22Rv1 (cell line): ENCODE results near the gene RNF38.
A peak's percentile ranks its signal among the peaks of the same experiment; 100 is the strongest.

Experiments used
- H3K27ac ChIP-seq: fragments of 450-650 bp; 2 replicates; pipeline ENCODE4 v1.5.1; 2017
- ZFX ChIP-seq: fragments of 450-650 bp; IDR thresholded peaks from 2 replicates; pipeline ENCODE4 v1.6.1; 2017; ENCODE audit warnings: antibody characterized with exemption, borderline replicate concordance
- TF ChIP-seq, protein P1 (sequence below): fragments of 450-650 bp; IDR thresholded peaks from 2 replicates; pipeline ENCODE4 v1.5.1; 2017; ENCODE audit warnings: mild to moderate bottlenecking

RNF38 gene

DNA sequence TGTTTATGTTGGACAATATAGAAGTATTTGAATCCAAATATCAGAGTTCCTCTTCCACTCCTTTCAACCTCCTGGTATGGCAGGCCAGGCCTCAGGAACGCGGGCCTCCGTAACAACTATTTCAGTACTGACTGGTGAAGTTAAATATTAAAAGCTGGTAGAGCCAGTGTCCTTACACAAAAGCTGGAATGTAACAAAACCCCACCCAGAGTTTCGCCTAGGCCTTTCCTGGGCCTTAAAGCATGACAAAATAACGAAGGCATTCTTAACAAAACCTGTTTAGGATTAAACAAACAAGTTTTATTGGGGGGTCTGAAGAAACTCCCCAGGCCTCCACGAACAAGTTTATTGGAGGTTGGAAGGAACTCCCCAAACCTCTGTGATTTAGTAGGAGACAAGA, 80.3 kb downstream of the RNF38 start:
- 0 out of 2 replicates have a peak overlapping the region, but pooled peaks have one; percentile 2 for H3K27ac ChIP-seq
- TF ChIP-seq ZFX, result no peak
- TF ChIP-seq, protein P1, sequence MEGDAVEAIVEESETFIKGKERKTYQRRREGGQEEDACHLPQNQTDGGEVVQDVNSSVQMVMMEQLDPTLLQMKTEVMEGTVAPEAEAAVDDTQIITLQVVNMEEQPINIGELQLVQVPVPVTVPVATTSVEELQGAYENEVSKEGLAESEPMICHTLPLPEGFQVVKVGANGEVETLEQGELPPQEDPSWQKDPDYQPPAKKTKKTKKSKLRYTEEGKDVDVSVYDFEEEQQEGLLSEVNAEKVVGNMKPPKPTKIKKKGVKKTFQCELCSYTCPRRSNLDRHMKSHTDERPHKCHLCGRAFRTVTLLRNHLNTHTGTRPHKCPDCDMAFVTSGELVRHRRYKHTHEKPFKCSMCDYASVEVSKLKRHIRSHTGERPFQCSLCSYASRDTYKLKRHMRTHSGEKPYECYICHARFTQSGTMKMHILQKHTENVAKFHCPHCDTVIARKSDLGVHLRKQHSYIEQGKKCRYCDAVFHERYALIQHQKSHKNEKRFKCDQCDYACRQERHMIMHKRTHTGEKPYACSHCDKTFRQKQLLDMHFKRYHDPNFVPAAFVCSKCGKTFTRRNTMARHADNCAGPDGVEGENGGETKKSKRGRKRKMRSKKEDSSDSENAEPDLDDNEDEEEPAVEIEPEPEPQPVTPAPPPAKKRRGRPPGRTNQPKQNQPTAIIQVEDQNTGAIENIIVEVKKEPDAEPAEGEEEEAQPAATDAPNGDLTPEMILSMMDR, result no peak

DNA sequence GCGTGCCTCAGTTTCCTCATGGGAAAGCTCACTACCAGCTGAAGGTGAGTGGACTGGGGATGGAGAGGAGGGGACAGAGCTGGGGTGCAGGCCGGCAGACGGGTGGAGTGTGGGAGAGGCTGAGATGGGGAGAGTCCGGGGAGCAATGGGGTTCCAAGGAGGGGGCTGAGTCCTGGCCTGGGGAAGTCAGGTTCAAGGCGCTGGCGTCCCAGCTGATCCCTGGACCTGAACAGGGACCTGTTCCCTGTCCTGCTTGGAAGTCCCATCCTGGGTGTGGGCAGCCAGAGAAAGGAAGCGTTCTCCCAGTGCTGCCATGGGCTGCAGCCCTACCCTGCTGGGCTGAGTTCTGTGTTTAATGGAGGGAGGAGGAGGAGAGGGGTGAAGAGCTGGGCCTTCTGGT, 80.9 kb downstream of the RNF38 start:
- 0 out of 2 replicates have a peak overlapping the region, but pooled peaks have one; percentile 2 for H3K27ac ChIP-seq
- TF ChIP-seq ZFX, result no peak

DNA sequence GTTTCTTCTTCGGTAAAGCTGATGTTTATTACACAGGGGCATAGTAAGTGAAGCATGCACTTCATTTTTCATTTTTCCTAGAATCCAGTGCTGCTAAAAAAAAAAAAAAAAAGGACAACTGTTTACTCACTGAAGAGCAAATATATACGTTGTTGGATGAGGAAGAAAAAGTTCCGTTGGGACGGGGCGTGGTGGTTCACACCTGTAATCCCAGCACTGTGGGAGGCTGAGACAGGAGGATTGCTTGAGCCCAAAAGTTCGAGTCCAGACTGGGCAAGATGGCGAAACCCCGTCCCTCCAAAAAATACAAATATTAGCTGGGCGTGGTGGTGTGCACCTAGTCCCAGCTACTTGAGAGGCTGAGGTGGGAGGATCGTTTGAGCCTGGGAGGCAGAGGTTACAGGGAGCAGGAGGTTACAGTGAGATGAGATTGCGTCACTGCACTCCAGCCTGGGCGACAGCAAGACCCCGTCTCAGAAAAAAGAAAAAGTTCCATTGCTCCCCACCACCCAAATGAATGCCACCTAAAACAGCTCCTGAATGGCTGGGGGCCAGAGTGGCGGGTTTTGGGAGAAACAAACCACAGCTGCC, 81.8 kb downstream of the RNF38 start:
- H3K27ac ChIP-seq, result peak overlapping the region; percentile 68

DNA sequence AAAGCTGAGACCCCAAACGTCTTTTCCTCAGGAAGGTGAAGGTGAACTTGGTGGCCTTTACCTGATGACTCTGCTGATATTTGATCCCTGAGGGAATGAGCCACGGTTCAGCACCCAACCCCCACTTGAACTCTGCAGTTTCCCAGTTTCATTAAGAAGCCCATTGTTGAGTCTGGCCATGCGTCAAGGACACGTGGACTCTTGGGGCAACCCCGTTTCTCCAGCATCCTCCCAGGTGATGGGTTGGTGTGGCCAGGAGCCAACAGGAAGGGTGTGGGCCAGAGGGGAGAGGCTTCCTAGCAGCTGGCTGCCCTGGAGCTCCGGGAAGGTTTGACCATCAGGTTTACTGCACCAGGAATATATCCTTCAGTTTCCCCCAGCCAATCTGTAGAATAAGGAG, 82.3 kb downstream of the RNF38 start:
- peak overlapping the region; percentile 68 for H3K27ac ChIP-seq
- TF ChIP-seq, protein P1, result no peak
- TF ChIP-seq ZFX, result no peak

More for the DNA sequence above, 81.8 kb downstream of the RNF38 start:
- no peak for TF ChIP-seq ZFX
- TF ChIP-seq, protein P1, result no peak

DNA sequence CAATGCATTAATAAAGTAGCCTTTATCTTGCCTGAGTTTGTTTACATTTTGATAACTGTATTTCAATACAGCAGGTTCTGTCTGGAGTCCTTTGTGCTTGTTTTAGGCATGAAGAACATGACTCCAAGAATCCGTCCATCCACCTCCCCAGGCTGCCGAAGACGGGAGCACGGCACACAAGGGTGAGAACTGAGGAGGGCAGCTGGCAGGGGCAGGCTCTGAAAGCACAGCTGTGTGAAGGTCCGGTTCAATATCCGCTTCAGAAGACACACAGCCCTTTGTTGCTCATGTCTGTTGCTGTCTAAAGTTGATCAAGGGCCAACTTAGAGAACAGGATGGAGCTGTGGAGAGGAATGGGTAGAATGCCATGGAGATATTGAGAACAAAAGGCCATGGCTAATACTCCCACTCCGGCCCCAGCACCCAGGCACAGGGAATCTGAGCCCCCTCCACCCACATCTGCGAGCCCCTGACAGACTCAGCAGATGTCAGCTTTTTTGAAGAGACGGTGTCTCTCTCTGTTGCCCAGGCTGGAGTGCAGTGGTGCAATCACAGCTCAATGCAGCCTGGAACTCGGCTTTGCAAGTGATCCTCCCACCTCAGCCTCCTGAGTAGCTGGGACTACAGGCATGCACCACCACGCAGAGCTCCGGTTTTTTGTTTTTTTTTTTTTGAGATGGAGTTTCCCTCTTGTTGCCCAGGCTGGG, 83.3 kb downstream of the RNF38 start:
- H3K27ac ChIP-seq, result peak overlapping the region; percentile 68

DNA sequence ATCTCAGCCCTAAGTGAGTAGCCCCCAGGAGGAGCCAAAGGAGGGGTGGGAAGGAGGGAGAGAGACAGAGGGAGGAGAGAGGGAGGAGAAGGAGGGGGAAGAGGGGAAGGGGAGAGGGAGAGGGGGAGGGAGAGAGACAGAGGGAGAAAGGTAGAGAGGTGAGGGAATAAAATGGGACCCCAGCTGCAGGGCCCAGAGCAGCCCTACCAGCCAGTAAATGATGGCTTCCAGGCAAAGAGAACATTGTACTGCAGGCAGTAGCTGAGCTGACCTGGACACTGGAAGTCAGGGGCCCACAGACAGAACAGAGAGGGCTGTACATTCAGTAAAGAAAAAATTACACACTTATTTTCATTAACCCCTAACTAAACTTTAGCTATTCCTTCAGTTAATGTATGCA, 84.0 kb downstream of the RNF38 start:
- peak overlapping the region; percentile 68 for H3K27ac ChIP-seq
- no peak for TF ChIP-seq ZFX
- TF ChIP-seq, protein P1, result no peak

More for the DNA sequence above, 83.3 kb downstream of the RNF38 start:
- TF ChIP-seq ZFX, result no peak
- TF ChIP-seq, protein P1, result no peak

DNA sequence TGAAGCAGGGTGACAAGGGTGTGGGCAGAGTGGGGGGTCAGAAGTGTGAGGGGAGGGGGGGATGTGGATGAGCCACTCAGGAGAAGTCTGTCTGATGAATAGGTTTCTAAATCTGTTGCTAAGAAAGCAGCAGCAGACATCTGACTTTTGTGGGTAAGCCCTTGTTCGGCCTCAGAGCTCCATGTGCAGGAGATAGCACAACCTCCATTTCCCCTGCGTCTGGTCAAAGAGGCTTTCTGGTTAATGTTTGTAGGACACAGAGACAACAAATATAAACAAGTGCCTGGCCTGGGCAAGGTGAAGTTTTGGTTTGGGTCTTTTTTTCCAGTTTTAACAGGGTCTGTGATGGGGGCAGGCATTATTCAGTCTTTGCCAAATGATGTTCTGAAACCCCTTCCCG, 84.8 kb downstream of the RNF38 start:
- no peak for TF ChIP-seq ZFX
- H3K27ac ChIP-seq, result peak overlapping the region; percentile 68; the same call in 1 of the 2 replicates

DNA sequence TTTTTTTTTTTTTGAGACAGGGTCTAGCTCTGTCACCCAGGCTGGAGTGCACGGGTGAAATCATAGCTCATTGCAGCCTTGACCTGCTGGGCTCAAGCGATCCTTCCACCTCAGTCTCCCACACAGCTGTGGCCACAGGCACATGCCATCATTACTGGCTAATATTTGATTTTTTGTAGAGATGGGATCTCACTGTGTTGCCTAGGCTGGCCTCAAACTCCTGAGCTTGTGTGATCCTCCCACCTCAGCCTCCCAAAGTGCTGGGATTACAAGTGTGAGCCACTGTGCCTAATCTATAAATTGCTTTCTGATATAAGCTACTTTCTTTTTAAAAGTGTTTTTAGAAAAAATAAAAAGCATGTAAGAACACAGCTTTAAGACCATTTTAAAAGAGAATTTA, 85.3 kb downstream of the RNF38 start:
- no peak overlapping the region for H3K27ac ChIP-seq
- TF ChIP-seq, protein P1, result no peak
- no peak for TF ChIP-seq ZFX
